ENCODE measurements around the gene LRRC72.

GRCh38 chr7:16548428-16548827, 21.8 kb downstream of the LRRC72 start:
- no peak for TF ChIP-seq EP300 (IDR thresholded peaks at IDR 0.05; ENCODE audit: borderline replicate concordance in 1 of 2, control insufficient read depth in 1 of 2, low read depth in 2 of 2, low read length in 2 of 2)
- TF ChIP-seq USF2 (IDR thresholded peaks at IDR 0.05; ENCODE audit: borderline replicate concordance, low read depth, low read length): no peak
- no peak for TF ChIP-seq CEBPB (IDR thresholded peaks at IDR 0.05; ENCODE audit: borderline replicate concordance in 1 of 2, low read depth in 2 of 2, low read length in 2 of 2)
- no peak for TF ChIP-seq MYC (IDR thresholded peaks at IDR 0.05; ENCODE audit: insufficient read depth, insufficient read length, insufficient replicate concordance, low read length, severe bottlenecking)
- no peak for TF ChIP-seq IRF4 (IDR thresholded peaks at IDR 0.05; ENCODE audit: low read depth, low read length)
- TF ChIP-seq DPF2 (IDR thresholded peaks at IDR 0.05): no peak
- TF ChIP-seq CBX5 (IDR thresholded peaks at IDR 0.05; ENCODE audit: low read depth): no peak
- no peak for TF ChIP-seq POLR2AphosphoS5 (IDR thresholded peaks at IDR 0.05; ENCODE audit: low read length)
- TF ChIP-seq STAT1 (conservative IDR thresholded peaks at IDR 0.05): no peak
- TF ChIP-seq CHD4 (IDR thresholded peaks at IDR 0.05): no peak
- no peak for TF ChIP-seq IKZF1 (conservative IDR thresholded peaks at IDR 0.05)
